Measurements from ENCODE around the gene SLC11A1.

Gene SLC11A1

DNA sequence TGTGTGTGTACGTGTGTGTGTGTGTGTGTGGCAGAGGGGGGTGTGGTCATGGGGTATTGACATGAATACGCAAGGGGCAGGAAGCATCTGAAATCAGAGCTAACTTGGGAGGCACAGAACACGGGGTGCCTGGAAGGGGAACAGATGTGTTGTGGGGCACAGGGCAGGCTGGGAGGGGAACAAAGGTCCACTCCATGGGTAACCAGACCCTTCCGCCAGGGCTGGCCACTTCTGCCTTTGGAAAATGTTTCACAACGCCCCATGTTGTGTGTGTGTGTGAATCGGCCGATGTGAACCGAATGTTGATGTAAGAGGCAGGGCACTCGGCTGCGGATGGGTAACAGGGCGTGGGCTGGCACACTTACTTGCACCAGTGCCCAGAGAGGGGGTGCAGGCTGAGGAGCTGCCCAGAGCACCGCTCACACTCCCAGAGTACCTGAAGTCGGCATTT, at the start of gene SLC11A1:
Gene SLC11A1 (plus strand): TSS at position 358 of the 451 bp plus-strand sequence. CDS start 96 bp downstream, outside the sequence.
- DNase-seq = no peak

- DNase-seq = no peak
Observed at GRCh38 chr2:218332288-218332687, 49.8 kb upstream of the SLC11A1 start.

GRCh38 chr2:218332920-218333645, 49.0 kb upstream of the SLC11A1 start:
- peak; percentile 79 for DNase-seq

- DNase-seq = no peak
Observed at GRCh38 chr2:218334531-218334930, 47.5 kb upstream of the SLC11A1 start.

- no peak for DNase-seq
Observed at GRCh38 chr2:218340656-218341055, 41.4 kb upstream of the SLC11A1 start.

DNA sequence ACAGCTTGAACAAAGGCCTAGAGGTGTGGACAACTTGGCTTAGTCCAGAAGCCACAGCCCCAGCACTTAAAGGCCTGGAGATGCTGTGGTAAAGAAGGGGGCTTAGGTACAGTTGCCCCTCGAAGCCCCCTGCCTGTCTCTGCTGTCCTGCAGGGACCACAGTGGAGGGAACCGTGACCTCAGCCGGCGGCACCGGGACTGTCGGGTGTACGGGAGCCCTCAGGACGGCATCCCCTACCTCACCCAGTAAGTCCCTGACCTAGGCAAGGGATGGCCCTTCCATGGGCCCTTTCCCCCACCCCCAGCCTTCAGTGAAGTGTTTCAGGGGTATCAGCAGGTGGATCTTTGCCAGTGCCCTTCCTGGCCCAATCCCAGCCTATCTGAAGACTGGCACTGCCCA, 40.7 kb upstream of the SLC11A1 start:
- DNase-seq = no peak

GRCh38 chr2:218342837-218343236, 39.2 kb upstream of the SLC11A1 start:
- no peak for DNase-seq

DNA sequence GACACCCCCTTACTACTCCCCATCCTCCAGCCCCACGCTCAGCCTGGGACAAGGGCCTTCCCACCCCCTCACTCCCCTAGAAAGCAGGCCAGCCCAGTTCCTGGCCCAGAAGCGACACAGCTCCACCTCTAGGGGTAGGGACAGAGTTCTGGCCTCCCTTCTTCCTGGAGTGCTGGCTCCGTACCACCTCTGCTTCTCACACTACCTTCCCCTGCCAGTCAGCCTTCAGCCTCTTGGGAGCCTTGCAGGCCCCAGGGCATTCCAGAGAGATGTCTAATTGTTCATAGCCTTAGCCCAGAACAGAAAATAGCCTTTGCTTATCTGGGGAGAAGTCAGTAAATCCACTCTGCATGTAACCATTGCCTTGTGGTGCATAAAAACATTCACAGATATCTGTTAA, 38.5 kb upstream of the SLC11A1 start:
- no peak for DNase-seq

DNA sequence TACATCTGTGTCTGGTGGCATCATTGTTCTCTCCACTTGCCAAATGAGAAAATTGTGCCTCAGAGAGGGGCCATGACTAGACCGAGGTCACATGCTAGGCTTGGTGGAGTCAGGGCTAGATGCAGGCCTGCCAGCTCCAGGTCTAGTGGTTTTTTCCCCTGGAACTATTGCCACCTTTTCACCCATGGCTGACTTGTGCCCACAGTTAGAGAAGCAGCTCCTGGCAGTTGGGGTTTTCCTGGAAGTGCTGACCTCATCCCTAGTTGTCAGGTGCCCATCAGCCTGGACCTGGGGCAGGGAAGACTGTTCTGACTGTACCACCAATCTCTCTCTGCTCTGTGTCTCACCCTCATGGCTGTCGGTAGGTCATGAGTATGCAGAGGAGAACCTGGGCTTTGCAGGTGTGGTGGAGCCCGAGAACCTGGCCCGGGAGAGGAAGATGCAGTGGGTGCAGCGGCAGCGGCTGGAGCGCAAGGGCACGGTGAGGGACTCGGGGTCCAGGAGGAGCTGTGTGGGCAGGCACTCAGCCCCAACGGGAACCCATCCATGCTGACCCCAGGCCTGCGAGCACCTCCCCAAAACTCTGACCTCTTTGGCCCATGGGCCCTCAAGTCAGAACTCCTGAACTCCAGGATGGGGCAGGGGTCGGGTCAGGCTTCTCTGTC, 37.9 kb upstream of the SLC11A1 start:
- DNase-seq = no peak

- DNase-seq = no peak
Observed at GRCh38 chr2:218344755-218345417, 37.2 kb upstream of the SLC11A1 start.

GRCh38 chr2:218345491-218346236, 36.4 kb upstream of the SLC11A1 start:
- DNase-seq = no peak

DNA sequence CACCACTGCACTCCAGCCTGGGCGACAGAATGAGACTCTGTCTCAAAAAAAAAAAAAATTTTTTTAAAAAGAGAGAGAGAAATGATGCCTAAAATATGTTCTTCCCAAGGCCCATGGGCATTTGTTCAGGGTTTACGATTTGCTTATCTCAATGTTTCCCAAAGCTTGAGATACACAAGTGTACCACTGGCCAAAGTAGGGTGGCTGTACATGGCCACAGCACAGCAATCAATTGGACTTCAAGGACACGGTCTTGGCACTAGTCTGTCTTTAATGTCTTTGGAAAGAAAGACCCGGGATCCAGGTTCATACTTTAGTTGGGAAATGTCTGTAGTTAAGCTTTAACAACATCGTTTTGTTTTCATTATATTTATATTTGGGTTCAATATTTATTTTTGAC, 34.9 kb upstream of the SLC11A1 start:
- no peak for DNase-seq

DNA sequence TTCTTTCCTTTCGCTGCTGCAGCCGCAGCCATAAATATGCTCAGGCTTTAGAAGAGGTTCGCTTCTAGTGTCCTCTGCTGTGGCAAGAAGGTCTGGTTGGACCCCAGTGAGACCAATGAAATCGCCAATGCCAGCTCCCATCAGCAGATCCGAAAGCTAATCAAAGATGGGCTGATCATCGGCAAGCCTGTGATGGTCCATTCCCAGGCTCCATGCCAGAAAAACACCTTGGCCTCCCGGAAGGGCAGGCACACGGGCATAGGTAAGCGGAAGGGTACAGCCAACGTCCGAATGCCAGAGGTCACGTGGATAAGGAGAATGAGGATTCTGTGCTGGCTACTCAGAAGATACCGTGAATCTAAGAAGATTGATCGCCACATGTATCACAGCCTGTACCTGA, 28.0 kb upstream of the SLC11A1 start:
- no peak for DNase-seq

DNA sequence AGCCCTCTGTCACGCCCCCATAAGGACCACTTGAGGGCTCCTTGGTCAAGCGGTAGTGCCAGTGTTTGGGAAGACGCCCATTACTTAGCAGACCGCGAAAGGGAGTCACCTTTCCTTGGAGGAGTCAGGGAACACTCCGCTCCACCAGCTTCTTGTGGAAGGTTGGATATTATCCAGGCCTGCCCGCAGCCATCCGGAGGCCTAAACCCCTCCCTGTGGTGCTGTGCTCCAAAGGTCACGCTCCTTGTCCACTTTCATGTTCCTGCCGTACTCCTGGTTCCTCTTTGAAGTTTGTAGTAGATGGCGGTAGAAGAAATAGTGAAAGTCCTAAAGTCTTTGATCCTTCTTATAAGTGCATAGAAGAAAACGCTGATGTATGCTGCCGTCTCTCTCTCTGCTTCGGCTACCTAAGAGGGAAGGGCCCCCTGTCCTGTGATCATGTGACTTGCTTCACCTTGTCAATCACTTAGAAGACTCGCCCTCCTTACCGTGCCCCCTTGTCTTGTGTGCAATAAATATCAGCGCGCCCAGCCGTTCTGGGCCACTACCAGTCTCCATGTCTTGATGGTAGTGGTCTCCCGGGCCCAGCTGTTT, 27.1 kb upstream of the SLC11A1 start:
- DNase-seq = no peak

DNA sequence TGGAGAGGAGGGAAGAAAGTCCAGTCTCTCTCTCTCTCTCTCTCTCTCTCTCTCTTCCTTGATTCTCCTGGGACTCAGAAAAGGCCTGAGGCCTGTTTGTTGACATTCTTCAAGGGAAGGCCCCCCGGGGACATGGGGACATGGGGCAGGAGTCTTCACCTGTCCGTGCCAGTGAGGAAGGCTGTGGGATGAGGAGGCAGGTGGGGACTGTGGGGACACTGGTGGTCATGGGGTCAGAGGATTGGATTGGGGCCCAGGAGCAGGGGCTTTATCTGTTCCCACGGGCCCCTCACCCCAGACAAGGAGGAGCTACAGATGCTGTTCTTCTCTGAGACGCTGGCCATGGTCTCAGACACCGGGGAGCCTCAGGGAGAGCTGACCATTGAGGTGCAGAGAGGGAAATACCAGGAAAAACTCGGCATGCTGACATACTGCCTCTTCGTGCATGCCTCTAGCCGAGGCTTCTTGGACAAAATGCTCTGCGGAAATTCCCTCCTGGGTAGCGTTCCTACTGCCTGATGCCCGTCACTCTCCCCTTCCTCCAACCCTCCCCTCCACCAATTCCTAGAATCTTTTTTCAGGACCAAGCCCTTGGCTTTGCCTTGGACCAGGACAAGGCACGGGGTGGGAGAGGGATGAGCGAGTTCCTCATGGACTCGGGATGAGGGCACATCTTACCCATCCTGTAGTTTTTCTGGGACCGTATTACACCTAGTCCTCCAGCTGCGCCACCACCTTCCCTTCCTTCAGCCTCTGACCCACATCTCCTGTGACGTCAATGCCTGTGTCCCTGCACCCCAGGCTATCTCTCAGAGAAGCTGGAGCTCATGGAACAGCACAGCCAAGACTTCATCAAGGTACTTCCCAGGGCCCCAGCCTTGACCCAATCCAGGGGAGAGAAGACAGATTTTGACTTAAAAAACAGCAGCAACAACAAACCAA, 24.6 kb upstream of the SLC11A1 start:
- no peak for DNase-seq

GRCh38 chr2:218360453-218360852, 21.6 kb upstream of the SLC11A1 start:
- no peak for DNase-seq

- no peak for DNase-seq
Observed at GRCh38 chr2:218362606-218363005, 19.5 kb upstream of the SLC11A1 start.

GRCh38 chr2:218363736-218364135, 18.3 kb upstream of the SLC11A1 start:
- no peak for DNase-seq

GRCh38 chr2:218364196-218364595, 17.9 kb upstream of the SLC11A1 start:
- DNase-seq = no peak

DNA sequence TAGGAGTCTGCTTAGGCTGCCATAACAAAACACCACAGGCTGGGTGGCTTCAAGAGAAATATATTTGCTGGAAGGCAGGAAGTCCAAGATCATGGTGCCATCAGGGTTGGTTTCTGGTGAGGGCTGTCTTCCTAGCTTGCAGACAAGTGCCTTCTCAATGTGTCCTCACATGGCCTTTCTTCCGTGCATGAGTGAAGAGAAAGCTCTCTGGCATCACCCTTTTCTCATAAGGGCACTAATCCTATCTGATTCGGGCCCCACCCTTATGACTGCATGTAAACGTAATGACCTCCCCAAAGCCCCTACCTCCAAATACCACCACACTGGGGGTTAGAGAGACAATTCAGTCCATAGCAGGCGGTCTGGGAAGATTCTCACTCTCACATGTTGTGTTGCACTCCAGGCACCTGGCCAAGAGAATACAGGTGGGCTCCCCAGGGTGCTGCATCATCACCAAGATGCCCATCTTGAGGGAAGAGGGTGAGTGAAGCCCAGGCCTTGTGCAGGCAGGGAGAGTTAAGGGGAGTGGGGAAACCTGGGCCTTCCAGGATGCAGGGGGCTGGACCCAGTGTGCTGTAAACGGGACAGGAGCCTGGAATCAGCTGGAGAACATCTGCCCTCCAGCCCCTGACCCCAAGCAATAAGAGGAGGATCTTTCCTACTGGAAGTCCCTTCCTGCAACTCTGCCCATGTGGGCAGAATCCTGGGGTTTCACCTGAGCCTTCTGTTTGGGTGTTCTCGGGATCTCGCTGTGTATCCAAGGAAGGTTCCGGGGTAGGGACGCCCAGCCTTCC, 15.3 kb upstream of the SLC11A1 start:
- DNase-seq = no peak
